NCI-H345 treated with DMSO at 0.1 percent for 48 hours (cell line): ENCODE measurements around the gene SIPA1.
"Not testable (repeated sequence)": the region's sequence is repeated elsewhere in the genome, so short reads cannot be mapped to it uniquely, and the experiment has no call there.

ENCODE experiments used
- DNase-seq: peaks from one replicate; lab custom pipeline; 2025; ENCODE audit not compliant: unreplicated experiment; lab: John Stamatoyannopoulos, UW

Gene SIPA1

GRCh38 chr11:65623852-65624616 lies 13.9 kb upstream of the SIPA1 start:
- DNase-seq, result no peak

- no peak for DNase-seq
Measured at GRCh38 chr11:65624931-65625627, 12.8 kb upstream of the SIPA1 start.

- DNase-seq, result no peak
Measured at GRCh38 chr11:65625628-65626342, 12.1 kb upstream of the SIPA1 start.

- DNase-seq, result no peak
Measured at GRCh38 chr11:65627202-65627601, 10.7 kb upstream of the SIPA1 start.

GRCh38 chr11:65629579-65629978 lies 8.3 kb upstream of the SIPA1 start:
- DNase-seq, result no peak

GRCh38 chr11:65630215-65630614 lies 7.7 kb upstream of the SIPA1 start:
- DNase-seq, result no peak

GRCh38 chr11:65633390-65634108 lies 4.4 kb upstream of the SIPA1 start:
- DNase-seq, result no peak

- DNase-seq, result no peak
Measured at GRCh38 chr11:65634109-65634436, 3.8 kb upstream of the SIPA1 start.

- DNase-seq, result no peak
Measured at GRCh38 chr11:65634440-65634839, 3.5 kb upstream of the SIPA1 start.

- DNase-seq, result no peak
Measured at GRCh38 chr11:65634905-65635731, 2.8 kb upstream of the SIPA1 start.

GRCh38 chr11:65636108-65637031 lies 1.5 kb upstream of the SIPA1 start:
- no peak for DNase-seq

- no peak for DNase-seq
Measured at GRCh38 chr11:65637032-65637557, 806 bp upstream of the SIPA1 start.

GRCh38 chr11:65639228-65639597 lies 1.3 kb downstream of the SIPA1 start:
- not testable (repeated sequence) for DNase-seq

- no peak for DNase-seq
Measured at GRCh38 chr11:65639623-65640482, 2.0 kb downstream of the SIPA1 start.

- no peak for DNase-seq
Measured at GRCh38 chr11:65640483-65641296, 2.8 kb downstream of the SIPA1 start.

GRCh38 chr11:65641297-65642013 lies 3.6 kb downstream of the SIPA1 start:
- DNase-seq, result no peak
